IMR-90 (cell line): Measurements from ENCODE around the gene MTCH2. TPM values are rescaled to one million over a fixed set of nuclear protein-coding genes. Genes with fewer than 3 reads are reported as not detected.

ENCODE experiments used
- ATAC-seq: fragments of 200-7000 bp; cut with Tn5 transposase; 2 replicates; pipeline ENCODE4 v1.9.1; 2020; ENCODE audit warnings: low read depth, mild to moderate bottlenecking, moderate library complexity
- BruUV-seq: library from RNA; stranded (reverse); fragments of 400-500 nt; replicated peaks from 2 replicates; lab custom pipeline; 2021; lab: Mats Ljungman, UMichigan
- CTCF ChIA-PET: fragments of 300-600 bp; formaldehyde crosslinking; extraction: SDS; loops from one replicate; lab custom pipeline; 2021; ENCODE audit warnings: antibody characterized with exemption; lab: Yijun Ruan, JAX
- POLR2A ChIA-PET: fragments of 300-600 bp; sonication (Branson Sonifier 250); formaldehyde crosslinking; loops from one replicate; lab custom pipeline; 2022; ENCODE audit warnings: antibody characterized with exemption; ENCODE audit not compliant: unreplicated experiment; lab: Charles Lee
- DNase-seq: peaks from one replicate; pipeline ENCODE4 v3.0.0; 2013
- H2AFZ ChIP-seq: replicated peaks from 2 replicates; pipeline ENCODE3; 2013; ENCODE audit warnings: low read length, mild to moderate bottlenecking; ENCODE audit not compliant: poor library complexity
- H2AK5ac ChIP-seq: 2 replicates; pipeline ENCODE4 v1.6.1; 2013; ENCODE audit warnings: low read depth, low read length, inconsistent platforms
- H2AK9ac ChIP-seq: replicated peaks from 2 replicates; pipeline ENCODE3; 2013; ENCODE audit warnings: mild to moderate bottlenecking, low read depth, low read length, moderate library complexity; ENCODE audit not compliant: poor library complexity
- H2BK120ac ChIP-seq: 2 replicates; pipeline ENCODE4 v1.6.1; 2013; ENCODE audit warnings: low read depth, low read length, inconsistent platforms
- H2BK15ac ChIP-seq: 3 replicates; pipeline ENCODE4 v1.6.1; 2013; ENCODE audit warnings: low read depth, low read length, inconsistent platforms
- H2BK20ac ChIP-seq: 2 replicates; pipeline ENCODE4 v1.6.1; 2013; ENCODE audit warnings: low read depth, mild to moderate bottlenecking, inconsistent platforms, low read length, moderate library complexity
- H2BK5ac ChIP-seq: 2 replicates; pipeline ENCODE4 v1.6.1; 2013; ENCODE audit warnings: mild to moderate bottlenecking, low read depth, low read length, inconsistent platforms; ENCODE audit not compliant: poor library complexity, severe bottlenecking
- H3K14ac ChIP-seq: replicated peaks from 2 replicates; pipeline ENCODE4 v1.6.1; 2013; ENCODE audit warnings: low read depth, low read length, inconsistent platforms
- H3K18ac ChIP-seq: 2 replicates; pipeline ENCODE4 v1.6.1; 2013; ENCODE audit warnings: low read depth, low read length, control low read depth
- H3K23ac ChIP-seq: 2 replicates; pipeline ENCODE4 v1.6.1; 2013; ENCODE audit warnings: low read depth, low read length, inconsistent platforms
- H3K27ac ChIP-seq: 2 replicates; pipeline ENCODE4 v1.5.1; 2013; ENCODE audit warnings: mild to moderate bottlenecking, control low read depth, low read length; ENCODE audit not compliant: insufficient read depth
- H3K27me3 ChIP-seq: 2 replicates; pipeline ENCODE4 v1.6.1; 2013; ENCODE audit warnings: low read length; ENCODE audit not compliant: control insufficient read depth, insufficient read depth
- H3K36me3 ChIP-seq: 2 replicates; pipeline ENCODE4 v1.6.1; 2013; ENCODE audit warnings: low read length, mixed read lengths; ENCODE audit not compliant: control insufficient read depth, insufficient read depth
- H3K4ac ChIP-seq: 2 replicates; pipeline ENCODE4 v1.6.1; 2013; ENCODE audit warnings: low read depth, low read length, inconsistent platforms
- H3K4me1 ChIP-seq: 2 replicates; pipeline ENCODE4 v1.6.1; 2013; ENCODE audit warnings: low read length, mixed read lengths; ENCODE audit not compliant: control insufficient read depth, insufficient read depth
- H3K4me2 ChIP-seq: 2 replicates; pipeline ENCODE4 v1.6.1; 2013; ENCODE audit warnings: low read depth, mild to moderate bottlenecking, control low read depth, low read length, moderate library complexity
- H3K4me3 ChIP-seq: 2 replicates; pipeline ENCODE4 v1.5.1; 2013; ENCODE audit warnings: low read depth, mild to moderate bottlenecking, control low read depth, low read length, moderate library complexity; ENCODE audit not compliant: insufficient read depth
- H3K56ac ChIP-seq: 2 replicates; pipeline ENCODE4 v1.6.1; 2013; ENCODE audit warnings: low read length, inconsistent platforms; ENCODE audit not compliant: insufficient read depth; ENCODE audit errors: extremely low read depth
- H3K79me1 ChIP-seq, 2 experiments: 2 replicates each; pipeline ENCODE4 v1.6.1; 2013; ENCODE audit warnings: low read length in 2 of 2, inconsistent platforms in 1 of 2, low read depth in 1 of 2
- H3K9ac ChIP-seq: 2 replicates; pipeline ENCODE4 v1.6.1; 2013; ENCODE audit warnings: low read depth, low read length, control low read depth
- H3K9me1 ChIP-seq: 2 replicates; pipeline ENCODE4 v1.6.1; 2013; ENCODE audit warnings: low read length, inconsistent platforms; ENCODE audit not compliant: insufficient read depth
- H3K9me3 ChIP-seq: 2 replicates; pipeline ENCODE4 v1.6.1; 2013; ENCODE audit warnings: low read length; ENCODE audit not compliant: control insufficient read depth, insufficient read depth
- H4K20me1 ChIP-seq: 2 replicates; pipeline ENCODE4 v1.6.1; 2013; ENCODE audit warnings: low read length, inconsistent platforms; ENCODE audit not compliant: insufficient read depth
- H4K5ac ChIP-seq: 2 replicates; pipeline ENCODE4 v1.6.1; 2013; ENCODE audit warnings: mild to moderate bottlenecking, low read depth, low read length, control low read depth
- H4K8ac ChIP-seq, 2 experiments: 2 replicates each; pipeline ENCODE4 v1.6.1; 2013; ENCODE audit warnings: low read depth in 2 of 2, low read length in 2 of 2, control low read depth in 1 of 2, inconsistent platforms in 1 of 2
- H4K91ac ChIP-seq: 2 replicates; pipeline ENCODE4 v1.6.1; 2013; ENCODE audit warnings: low read depth, low read length, inconsistent platforms; ENCODE audit not compliant: insufficient read depth
- BHLHE40 ChIP-seq: fragments of 150-350 bp; IDR thresholded peaks from 2 replicates; pipeline ENCODE4 v1.6.1; 2016; ENCODE audit warnings: mild to moderate bottlenecking, low read depth, low read length
- CEBPB ChIP-seq: IDR thresholded peaks from 2 replicates; pipeline ENCODE4 v1.6.1; 2012; ENCODE audit warnings: low read depth, low read length, improper control_type of control experiment
- CHD1 ChIP-seq: IDR thresholded peaks from 2 replicates; pipeline ENCODE4 v1.6.1; 2012; ENCODE audit warnings: low read depth, low read length, improper control_type of control experiment
- FOS ChIP-seq: fragments of 150-350 bp; IDR thresholded peaks from 2 replicates; pipeline ENCODE4 v1.6.1; 2016; ENCODE audit warnings: low read depth, low read length
- MAFK ChIP-seq: IDR thresholded peaks from 2 replicates; pipeline ENCODE4 v1.6.1; 2012; ENCODE audit warnings: low read depth, low read length, improper control_type of control experiment
- MAZ ChIP-seq: IDR thresholded peaks from 2 replicates; pipeline ENCODE4 v1.6.1; 2012; ENCODE audit warnings: low read depth, mild to moderate bottlenecking, low read length, improper control_type of control experiment, moderate library complexity, borderline replicate concordance
- MXI1 ChIP-seq: IDR thresholded peaks from 2 replicates; pipeline ENCODE4 v1.6.1; 2012; ENCODE audit warnings: low read depth, mild to moderate bottlenecking, low read length, moderate library complexity, borderline replicate concordance
- NFE2L2 ChIP-seq: fragments of 150-350 bp; IDR thresholded peaks from 2 replicates; pipeline ENCODE4 v1.6.1; 2016; ENCODE audit warnings: low read depth, mild to moderate bottlenecking, low read length
- POLR2A ChIP-seq: IDR thresholded peaks from 2 replicates; pipeline ENCODE4 v1.6.1; 2012; ENCODE audit warnings: mild to moderate bottlenecking, low read depth, low read length
- RAD21 ChIP-seq: IDR thresholded peaks from 2 replicates; pipeline ENCODE4 v1.6.1; 2012; ENCODE audit warnings: low read length, improper control_type of control experiment
- RCOR1 ChIP-seq: IDR thresholded peaks from 2 replicates; pipeline ENCODE4 v1.6.1; 2012; ENCODE audit warnings: mild to moderate bottlenecking, low read length, improper control_type of control experiment; ENCODE audit not compliant: insufficient replicate concordance
- RFX5 ChIP-seq: IDR thresholded peaks from 2 replicates; pipeline ENCODE4 v1.8.0; 2012; ENCODE audit warnings: low read depth, mild to moderate bottlenecking, low read length, moderate library complexity
- SMC3 ChIP-seq: fragments of 150-350 bp; IDR thresholded peaks from 2 replicates; pipeline ENCODE4 v1.6.1; 2016; ENCODE audit warnings: low read depth, mild to moderate bottlenecking, antibody characterized with exemption, low read length, moderate library complexity
- WGBS, 2 experiments: methylation state at CpG; one replicate each; pipeline versions ENCODE4 v1.1.5 to v1.1.7; 2013; ENCODE audit warnings: missing lambda C conversion rate in 2 of 2; ENCODE audit not compliant: insufficient read length in 1 of 2; ENCODE audit errors: extremely low coverage in 2 of 2; 5-methylcytosine and 5-hydroxymethylcytosine counted together
- dilution Hi-C: fragments of 300-500 bp; cut with HindIII; formaldehyde crosslinking; loops from one replicate; pipeline ENCODE4 v1.14.3; 2018; ENCODE audit warnings: low sequenced_read_pairs; ENCODE audit not compliant: unreplicated experiment
- in situ Hi-C: fragments of 300-500 bp; cut with MboI; formaldehyde crosslinking; loops from 3 replicates; pipeline ENCODE4 v1.14.3; 2019; ENCODE audit warnings: low sequenced_read_pairs, inconsistent platforms, mixed read lengths
- intact Hi-C: fragments of 100-400 bp; cut with micrococcal nuclease; formaldehyde crosslinking; loops from 2 replicates; pipeline ENCODE4 v1.10.0; 2022
- polyA plus RNA-seq, 3 experiments: library from polyadenylated mRNA; depleted of rRNA; stranded (reverse); fragments of >200 nt; gene quantifications; 2 replicates each; pipeline ENCODE4 v1.2.3, GENCODE V29; 2012; ENCODE audit warnings: low replicate concordance in 1 of 3
- total RNA-seq: library from RNA; depleted of rRNA; stranded (reverse); fragments of >200 nt; gene quantifications from 2 replicates; pipeline ENCODE4 v1.2.3, GENCODE V29; 2012
- TF ChIP-seq, protein P1 (sequence below): fragments of 150-350 bp; IDR thresholded peaks from 2 replicates; pipeline ENCODE4 v1.6.1; 2016; ENCODE audit warnings: low read depth, mild to moderate bottlenecking, low read length, moderate library complexity, borderline replicate concordance
- TF ChIP-seq, protein P2 (sequence below): conservative IDR thresholded peaks from 2 replicates; pipeline ENCODE4 v1.5.1; 2012; ENCODE audit warnings: mild to moderate bottlenecking, low read depth, low read length, improper control_type of control experiment
- TF ChIP-seq, protein P3 (sequence below): fragments of 150-350 bp; IDR thresholded peaks from 2 replicates; pipeline ENCODE4 v1.6.1; 2017; ENCODE audit warnings: mild to moderate bottlenecking, antibody characterized with exemption, low read length, low read depth

MTCH2 gene
- total and polyA plus RNA-seq, 2 of the 4 experiments (the other 2 are of a cell fraction): 103 to 163 TPM

DNA sequence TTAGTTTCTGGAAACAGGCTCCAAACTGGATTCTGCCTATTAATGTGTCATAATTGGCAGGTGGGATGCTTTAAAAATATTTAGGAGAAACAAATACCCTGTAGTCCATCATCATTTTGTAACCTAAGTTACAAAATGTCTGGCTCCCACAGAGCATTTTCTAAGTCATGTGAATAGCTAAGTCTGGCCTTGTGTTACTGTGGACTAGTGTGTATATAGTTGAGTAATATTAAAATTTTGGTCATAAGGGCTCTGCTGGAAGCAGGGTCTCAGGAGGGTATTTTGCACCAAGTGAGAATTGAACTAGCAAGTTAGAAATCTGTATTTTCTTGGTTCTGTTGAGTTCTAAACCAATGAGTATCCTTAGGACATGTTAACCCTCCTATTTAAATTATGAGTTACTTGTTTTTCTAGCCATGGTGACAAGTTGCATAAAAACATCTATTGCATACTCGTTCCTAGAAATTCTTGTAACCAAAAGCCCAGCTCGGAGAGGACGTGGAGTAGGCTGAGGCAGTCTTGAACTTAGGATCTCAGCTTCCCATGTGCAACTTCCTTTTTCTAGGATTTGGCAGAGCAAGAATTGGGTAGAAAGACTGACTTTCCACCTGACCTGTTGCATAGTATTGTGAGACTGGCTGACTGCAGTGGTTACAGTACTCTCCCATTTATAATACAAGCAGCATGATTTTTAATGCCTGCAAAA is 71.6 kb downstream of the MTCH2 start:
- Histone ChIP-seq H4K8ac (no peak overlapping the region), H3K18ac (no peak overlapping the region), H2AK9ac (no peak overlapping the region), H3K27ac (no peak overlapping the region), H3K9me1 (peaks cover 9% of the 10 kb centered on the region), H2BK15ac (no peak overlapping the region), H3K36me3 (peaks cover 27% of the 10 kb centered on the region), H3K14ac (no peak overlapping the region), H3K4me1 (peaks cover 6% of the 10 kb centered on the region), H2BK20ac (no peak overlapping the region), H3K9me3 (no peaks in the 10 kb centered on the region), H2AK5ac (no peak overlapping the region), H4K5ac (no peak overlapping the region), H4K20me1 (peaks cover 13% of the 10 kb centered on the region; the same call in 1 of the 2 replicates), H3K4me3 (no peak overlapping the region), H4K91ac (no peak overlapping the region), H3K56ac (no peak overlapping the region), H3K23ac (no peak overlapping the region), H3K4me2 (no peak overlapping the region), H3K9ac (no peak overlapping the region), H2BK120ac (no peak overlapping the region), H3K4ac (no peak overlapping the region), H3K27me3 (no peaks in the 10 kb centered on the region), H2AFZ (no peak overlapping the region), H3K79me1 (peaks cover 30 to 64% of the 10 kb centered on the region in 2 experiments), H2BK5ac (no peak overlapping the region)
- dilution Hi-C loops: no loop called here
- BruUV-seq: no TSS peak
- DNase-seq: no peak
- ChIA-PET POLR2A (no interaction called here), CTCF (interaction anchor here (0.6 kb wide), 1 partner anchor 313 kb away, joined by 4 read pairs; no protein-coding TSS in a partner anchor)
- no CpG with 5 or more reads among the region's 3 CpGs for WGBS, 2 experiments
- TF ChIP-seq NFE2L2 (no peak), RFX5 (no peak), POLR2A (no peak), SMC3 (no peak), CHD1 (no peak), MAZ (no peak), FOS (no peak), CEBPB (no peak), MXI1 (no peak), RCOR1 (no peak), RAD21 (no peak), MAFK (no peak), BHLHE40 (no peak)
- TF ChIP-seq, protein P1, sequence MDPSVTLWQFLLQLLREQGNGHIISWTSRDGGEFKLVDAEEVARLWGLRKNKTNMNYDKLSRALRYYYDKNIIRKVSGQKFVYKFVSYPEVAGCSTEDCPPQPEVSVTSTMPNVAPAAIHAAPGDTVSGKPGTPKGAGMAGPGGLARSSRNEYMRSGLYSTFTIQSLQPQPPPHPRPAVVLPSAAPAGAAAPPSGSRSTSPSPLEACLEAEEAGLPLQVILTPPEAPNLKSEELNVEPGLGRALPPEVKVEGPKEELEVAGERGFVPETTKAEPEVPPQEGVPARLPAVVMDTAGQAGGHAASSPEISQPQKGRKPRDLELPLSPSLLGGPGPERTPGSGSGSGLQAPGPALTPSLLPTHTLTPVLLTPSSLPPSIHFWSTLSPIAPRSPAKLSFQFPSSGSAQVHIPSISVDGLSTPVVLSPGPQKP: no peak
- TF ChIP-seq, protein P2, sequence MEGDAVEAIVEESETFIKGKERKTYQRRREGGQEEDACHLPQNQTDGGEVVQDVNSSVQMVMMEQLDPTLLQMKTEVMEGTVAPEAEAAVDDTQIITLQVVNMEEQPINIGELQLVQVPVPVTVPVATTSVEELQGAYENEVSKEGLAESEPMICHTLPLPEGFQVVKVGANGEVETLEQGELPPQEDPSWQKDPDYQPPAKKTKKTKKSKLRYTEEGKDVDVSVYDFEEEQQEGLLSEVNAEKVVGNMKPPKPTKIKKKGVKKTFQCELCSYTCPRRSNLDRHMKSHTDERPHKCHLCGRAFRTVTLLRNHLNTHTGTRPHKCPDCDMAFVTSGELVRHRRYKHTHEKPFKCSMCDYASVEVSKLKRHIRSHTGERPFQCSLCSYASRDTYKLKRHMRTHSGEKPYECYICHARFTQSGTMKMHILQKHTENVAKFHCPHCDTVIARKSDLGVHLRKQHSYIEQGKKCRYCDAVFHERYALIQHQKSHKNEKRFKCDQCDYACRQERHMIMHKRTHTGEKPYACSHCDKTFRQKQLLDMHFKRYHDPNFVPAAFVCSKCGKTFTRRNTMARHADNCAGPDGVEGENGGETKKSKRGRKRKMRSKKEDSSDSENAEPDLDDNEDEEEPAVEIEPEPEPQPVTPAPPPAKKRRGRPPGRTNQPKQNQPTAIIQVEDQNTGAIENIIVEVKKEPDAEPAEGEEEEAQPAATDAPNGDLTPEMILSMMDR: no peak
- TF ChIP-seq, protein P3, sequence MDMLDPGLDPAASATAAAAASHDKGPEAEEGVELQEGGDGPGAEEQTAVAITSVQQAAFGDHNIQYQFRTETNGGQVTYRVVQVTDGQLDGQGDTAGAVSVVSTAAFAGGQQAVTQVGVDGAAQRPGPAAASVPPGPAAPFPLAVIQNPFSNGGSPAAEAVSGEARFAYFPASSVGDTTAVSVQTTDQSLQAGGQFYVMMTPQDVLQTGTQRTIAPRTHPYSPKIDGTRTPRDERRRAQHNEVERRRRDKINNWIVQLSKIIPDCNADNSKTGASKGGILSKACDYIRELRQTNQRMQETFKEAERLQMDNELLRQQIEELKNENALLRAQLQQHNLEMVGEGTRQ: no peak
- intact Hi-C loops: no loop called here
- ATAC-seq: no peak
- in situ Hi-C loops: no loop called here
